ENCODE results near the gene NEDD8.
"Not testable (repeated sequence)": the region's sequence is repeated elsewhere in the genome, so short reads cannot be mapped to it uniquely, and the experiment has no call there.

NEDD8 gene

DNA sequence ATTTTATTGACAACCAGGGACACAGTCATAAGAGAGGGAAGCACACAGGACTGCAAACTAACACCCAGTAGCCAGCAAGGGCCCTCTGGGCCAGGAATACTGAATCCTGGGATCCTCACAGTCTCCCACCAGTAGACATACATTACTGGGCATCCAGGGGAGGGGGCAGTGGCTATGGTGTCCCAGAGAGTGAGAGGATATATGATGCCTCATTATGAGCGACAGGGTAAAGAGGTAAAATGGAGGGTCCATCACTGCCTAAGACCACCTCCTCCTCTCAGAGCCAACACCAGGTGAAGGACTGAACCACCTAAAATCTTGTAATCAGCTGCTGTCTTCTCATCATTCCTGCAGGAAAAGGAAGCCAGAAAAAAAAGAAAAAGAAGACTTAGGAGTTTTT lies 15.3 kb downstream of the NEDD8 start:
- DNase-seq, result not testable (repeated sequence)

DNA sequence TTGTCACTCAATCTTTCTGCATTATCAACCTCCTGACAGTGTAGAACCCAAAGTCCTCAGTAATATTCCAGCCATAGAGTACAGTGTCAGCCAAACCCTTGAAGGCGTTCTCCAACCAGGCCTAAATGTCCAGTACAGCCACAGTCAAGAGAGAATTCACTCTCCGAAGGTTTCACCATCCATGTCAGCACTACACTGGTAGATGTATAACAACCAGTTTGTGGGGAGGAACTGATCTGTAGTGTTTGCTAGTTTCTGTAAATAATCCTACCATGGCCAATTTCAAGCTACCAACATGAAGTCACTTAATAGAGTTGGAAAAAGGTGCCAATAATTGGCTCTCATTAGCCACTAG lies 15.8 kb downstream of the NEDD8 start:
- no peak for DNase-seq

DNA sequence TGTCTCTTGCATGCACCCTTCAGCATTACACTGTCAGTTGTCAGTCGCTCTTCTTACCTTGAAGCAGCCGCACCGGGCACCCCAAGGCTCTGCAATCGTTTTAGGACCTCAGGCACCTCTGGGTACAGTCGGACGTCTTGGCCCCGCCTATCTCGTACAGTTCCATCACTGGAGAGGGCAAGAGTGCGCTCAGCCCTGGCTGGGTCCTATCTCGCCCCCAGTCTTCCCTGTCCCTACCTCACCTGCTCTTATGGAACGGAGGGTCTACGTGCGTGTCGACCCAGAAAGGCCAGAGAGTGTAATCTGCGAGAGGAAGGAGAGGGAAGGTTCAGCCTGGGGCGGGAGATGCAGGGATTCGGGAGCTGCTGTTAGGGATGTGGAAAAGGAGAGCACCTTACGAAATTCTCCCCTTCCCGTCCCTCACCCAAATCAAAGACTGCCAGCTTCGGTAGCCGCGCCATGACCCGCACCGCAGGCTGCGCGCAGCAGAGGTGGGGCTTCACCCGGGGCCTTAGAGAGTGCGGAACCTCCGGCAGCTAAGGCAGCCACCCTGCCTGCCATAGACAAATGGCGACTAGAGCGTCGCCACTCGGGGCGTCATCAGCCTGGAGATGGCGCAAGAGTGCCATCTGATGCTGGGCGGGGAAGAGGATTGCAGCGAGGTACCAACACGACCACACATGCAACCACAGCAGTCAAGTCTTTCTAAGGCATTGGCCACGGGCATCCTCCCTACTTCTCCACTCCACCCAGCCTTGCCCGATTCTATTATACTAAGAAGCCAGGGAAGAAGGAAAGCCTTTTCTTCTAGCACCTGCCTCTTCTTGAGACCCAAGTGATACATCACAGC lies 16.4 kb downstream of the NEDD8 start, which contains the start of gene MDP1:
Gene MDP1 (minus strand): TSS at position 572 of the 850 bp plus-strand sequence. CDS start 111 bp downstream, at position 461.
- DNase-seq, result peak; percentile 91

DNA sequence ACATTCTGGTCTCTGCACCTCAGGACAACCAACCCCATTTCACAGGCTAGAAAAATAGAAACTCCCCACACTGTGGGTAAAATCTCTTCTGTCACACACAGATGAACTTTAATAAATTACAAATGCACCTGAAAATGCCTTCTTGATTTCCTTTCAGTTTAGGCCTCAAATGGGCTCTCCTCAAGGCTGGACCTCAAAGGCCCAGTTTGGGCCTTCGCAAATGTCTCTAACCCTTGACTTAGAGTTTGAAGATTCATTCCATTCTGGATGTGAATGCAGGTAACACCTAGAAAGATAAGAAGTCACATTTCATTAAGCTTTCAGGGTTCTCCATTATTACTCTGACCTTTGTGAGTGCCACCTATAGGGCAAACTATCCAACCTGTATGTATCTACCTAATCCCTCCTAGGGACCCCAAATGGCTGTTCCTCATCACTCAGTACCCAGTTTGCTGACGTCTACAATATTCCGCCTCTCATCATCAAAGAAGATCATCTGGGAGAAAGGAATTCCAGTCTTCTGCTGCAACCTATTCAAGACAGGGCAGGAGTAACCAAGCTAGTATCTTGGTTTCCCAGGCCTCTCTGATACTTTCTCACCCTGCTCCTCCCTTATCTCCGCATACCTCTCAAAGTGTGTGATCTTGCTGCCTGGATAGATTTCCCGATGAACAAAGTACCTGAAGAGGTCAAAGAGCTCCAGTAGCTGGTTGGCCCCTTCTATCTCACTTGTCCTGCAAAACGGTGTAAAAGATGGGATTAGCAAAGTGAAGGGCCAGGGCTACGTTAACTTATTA lies 18.1 kb downstream of the NEDD8 start:
- DNase-seq, result no peak

DNA sequence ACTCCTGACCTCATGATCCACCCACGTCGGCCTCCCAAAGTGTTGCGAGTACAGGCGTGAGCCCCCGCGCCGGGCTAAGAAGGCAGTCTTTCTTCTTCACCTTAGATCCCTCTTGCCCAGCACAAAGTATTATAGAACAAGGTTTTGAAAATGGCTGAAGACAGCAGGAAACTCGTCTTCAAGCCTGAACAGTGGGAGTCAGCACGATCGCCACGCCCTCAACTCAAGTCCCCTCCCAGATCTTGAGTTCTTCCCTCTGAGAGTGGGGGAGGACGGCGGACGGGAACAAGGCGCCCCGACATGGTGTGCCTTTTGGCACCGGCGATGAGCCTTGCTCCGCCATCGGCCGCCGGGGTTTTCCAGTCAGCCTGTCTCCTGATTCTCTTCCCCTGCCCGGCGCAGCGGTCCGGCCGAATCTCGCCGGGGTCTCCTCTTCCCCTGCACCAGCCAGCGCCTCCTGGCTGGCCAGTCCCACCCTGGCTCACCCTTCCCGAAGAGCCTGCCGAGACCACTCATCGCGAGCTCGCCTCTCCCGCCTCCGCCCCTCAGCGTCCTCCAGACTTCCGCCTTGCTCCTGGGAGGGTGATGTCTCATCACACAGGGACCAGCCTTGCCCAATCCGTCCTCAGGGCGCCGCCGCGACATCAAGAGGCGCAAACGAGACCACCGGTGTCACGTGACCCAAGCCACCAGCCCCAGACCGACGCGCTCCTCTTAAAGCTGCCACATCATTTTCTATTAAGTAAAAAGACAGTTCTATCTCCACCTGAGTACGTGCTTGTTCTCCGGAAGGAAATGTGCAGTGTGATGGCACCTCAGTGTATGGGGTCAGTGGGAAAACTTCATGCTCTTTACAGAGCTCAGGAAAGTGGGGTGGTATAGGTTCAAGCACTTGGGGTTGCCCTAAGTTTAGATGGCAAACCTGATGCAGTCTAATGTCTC lies 19.0 kb downstream of the NEDD8 start, which contains the start of gene CHMP4A:
Gene CHMP4A (minus strand): TSS at position 565 of the 942 bp plus-strand sequence. CDS start 49 bp downstream, at position 516.
- peak; percentile 96 for DNase-seq

DNA sequence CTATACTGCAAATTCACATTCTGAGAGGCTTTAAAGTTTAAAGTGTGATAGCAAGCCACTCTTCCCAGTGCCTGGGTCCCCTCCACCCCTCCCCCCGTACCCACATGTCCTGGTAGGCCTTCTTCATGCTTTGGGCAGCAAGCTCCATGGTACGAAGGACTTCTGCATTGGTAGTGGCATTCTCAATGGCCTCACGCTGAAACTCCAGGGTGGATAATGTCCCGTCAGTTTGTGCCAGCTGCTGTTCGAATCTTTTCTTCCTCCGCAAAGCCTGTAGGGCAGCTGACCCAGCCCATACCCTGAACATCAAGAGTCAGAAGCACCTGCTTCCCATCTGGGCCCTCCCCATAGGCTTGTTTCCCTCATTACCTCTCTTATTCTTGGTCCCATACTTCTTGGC lies 20.9 kb downstream of the NEDD8 start:
- DNase-seq, result no peak

DNA sequence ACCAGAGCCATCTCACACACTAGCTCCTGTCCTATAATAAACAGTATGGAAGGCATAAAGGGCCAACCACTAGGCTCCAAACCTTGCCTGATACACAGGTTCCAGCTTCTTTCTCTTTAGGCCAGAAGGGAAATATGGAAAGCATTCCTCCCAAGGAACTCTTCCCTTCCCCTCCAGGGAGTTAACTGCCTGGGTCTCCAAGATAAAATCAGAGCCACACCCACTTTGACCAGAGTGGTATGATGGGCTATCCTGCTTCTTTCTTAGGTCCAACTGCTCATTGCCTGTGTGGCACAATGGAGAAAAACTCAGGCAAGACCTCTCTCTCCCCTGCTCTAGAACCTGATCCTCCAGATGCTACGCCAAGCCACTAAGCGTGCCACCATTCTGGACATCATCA lies 24.5 kb downstream of the NEDD8 start:
- no peak for DNase-seq

DNA sequence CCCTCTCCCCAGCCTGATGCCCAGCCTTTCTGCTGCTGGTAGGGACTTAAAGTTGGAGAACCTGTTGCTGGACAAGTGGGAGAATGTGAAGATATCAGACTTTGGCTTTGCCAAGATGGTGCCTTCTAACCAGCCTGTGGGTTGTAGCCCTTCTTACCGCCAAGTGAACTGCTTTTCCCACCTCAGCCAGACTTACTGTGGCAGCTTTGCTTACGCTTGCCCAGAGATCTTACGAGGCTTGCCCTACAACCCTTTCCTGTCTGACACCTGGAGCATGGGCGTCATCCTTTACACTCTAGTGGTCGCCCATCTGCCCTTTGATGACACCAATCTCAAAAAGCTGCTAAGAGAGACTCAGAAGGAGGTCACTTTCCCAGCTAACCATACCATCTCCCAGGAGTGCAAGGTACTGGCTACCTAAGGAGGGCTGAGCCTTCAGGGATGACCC lies 25.0 kb downstream of the NEDD8 start:
- DNase-seq, result no peak

DNA sequence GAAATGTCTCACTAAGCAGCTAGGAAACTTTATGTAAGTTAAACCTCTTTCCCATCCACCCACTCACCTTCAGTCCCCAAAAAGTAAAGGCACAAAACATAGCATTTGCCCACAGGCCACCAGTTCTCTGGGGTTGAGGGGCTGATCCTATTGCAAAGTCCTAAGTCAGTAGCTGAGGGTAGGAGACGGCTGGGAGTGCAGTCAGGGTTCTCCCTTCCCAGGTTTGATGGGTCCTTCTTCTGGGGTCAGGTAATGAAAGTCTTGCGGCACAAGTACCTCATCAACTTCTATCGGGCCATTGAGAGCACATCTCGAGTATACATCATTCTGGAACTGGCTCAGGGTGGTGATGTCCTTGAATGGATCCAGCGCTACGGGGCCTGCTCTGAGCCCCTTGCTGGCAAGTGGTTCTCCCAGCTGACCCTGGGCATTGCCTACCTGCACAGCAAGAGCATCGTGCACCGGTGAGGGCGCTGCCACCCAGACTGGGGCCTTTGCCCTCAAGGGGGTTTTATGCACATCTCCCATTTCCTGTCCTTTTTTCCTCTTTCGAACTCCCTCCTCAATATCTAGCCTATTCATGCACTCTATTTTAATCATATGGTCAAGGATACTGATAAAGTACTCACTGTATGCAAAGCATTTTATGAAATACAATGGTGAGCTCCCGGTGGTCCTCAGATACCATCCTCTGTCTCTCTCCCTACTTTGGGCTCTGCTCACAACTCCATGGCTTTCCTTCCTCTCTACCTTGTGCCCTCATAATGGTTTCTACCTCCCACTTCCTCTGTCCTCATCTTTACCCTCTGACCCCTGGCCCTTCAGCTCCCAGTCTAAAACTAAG lies 25.7 kb downstream of the NEDD8 start:
- no peak for DNase-seq

DNA sequence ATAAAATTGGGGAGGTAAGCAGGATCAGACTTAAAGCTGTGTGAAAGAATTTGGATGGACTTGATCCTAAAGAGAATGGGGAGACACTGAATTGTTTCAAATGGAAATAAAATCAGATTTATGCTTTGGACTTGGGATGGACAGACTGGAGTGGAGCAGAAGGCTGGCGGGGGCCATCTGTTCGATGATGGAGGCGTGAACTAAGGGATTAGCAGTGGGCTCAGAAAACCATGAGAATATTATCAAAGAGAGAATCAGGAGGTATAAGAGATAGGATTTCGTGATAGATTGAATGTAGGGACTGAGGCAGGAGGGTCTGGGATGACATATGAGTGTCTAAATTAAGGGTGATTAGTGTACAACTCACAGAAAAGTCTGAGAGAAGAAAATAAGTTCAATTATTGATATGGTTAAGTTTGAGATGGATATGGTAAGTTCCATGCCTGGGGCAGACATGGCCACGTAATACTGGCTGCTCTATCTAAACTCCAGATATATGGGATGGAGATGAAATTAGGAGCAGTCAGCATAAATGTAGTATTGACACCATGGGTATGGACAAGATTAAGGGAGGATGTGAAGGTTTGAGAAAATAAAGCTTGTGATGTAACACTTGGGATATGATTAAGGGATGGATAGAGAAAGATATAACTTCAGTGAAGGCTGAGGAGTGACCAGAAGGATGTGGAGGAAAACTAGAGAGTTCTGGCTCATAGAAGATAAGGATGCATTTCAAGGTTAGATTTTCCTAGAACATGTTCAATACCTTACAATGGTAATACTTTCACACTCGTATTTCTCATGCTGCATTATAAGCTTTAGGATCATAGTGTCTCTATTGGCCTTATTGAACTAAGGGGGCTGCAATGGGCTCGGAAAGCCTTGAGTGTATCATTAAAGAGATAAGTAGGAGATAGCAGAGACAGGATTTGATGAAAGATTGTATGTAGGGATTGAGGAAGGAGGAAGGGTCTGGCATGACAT lies 27.7 kb downstream of the NEDD8 start:
- no peak for DNase-seq

DNA sequence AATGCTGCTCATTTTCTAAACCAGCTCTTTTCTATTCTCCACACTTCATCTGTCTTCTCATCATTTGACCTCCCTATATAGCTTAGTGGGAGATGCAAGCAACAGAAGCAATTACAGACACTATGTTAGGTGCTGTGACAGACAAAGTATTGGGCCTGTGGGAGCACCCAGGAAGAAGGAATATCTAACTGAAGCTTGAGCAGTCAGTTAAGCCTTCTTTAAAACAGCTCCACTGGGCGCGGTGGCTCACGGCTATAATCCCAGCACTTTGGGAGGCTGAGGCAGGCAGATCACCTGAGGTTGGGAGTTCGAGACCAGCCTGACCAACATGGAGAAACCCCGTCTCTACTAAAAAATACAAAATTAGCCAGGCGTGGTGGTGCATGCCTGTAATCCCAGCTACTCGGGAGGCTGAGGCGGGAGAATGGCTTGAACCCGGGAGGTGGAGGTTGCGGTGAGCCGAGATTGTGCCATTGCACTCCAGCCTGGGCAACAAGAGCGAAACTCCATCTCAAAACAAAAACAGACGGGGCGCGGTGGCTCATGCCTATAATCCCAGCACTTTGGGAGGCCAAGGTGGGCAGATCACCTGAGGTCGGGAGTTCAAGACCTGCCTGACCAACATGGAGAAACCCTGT lies 28.8 kb downstream of the NEDD8 start:
- not testable (repeated sequence) for DNase-seq

DNA sequence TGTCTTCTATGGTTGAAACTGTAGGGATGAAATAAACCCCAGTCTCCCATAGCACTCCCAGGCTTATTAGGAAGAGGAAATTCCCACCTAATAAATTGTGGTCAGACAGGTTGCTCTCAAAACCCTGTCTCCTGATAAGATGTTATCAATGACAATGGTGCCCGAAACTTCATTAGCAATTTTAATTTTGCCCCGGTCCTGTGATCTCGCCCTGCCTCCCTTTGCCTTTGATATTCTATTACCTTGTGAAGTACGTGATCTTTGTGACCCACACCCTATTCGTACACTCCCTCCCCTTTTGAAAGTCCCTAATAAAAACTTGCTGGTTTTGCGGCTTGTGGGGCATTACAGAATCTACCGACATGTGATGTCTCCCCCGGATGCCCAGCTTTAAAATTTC lies 29.6 kb downstream of the NEDD8 start:
- not testable (repeated sequence) for DNase-seq

DNA sequence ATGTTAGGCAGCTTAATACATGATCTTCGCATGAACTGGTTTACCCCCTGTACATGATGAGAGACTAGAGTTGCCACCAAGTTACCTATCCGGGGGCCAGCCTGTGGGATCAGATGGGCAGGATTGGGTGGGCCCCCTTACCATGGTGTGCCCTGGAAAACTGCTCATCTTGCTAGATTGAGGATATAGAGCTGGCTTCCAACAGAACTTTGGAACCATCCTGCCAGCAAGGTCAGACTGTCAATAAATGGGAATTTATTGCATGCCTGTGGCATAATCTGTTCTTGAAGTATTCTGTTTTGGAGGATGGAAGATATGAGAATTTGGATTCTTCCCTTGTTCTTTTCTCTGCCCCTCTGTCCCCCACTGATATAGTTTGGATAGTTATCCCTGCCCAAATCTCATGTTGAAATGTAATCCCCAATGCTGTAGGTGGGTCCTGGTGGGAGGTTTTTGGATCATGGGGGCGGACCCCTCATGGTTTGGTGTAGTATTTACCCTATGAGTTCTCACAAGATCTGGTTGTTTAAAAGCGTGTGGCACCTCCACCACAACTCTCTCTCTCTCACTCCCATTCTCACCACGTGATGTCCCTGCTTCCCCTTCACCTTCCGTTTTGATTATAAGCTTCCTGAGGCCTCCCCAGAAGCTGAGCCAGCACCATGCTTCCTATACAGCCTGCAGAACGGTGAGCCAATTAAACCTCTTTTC lies 33.2 kb downstream of the NEDD8 start:
- no peak for DNase-seq

DNA sequence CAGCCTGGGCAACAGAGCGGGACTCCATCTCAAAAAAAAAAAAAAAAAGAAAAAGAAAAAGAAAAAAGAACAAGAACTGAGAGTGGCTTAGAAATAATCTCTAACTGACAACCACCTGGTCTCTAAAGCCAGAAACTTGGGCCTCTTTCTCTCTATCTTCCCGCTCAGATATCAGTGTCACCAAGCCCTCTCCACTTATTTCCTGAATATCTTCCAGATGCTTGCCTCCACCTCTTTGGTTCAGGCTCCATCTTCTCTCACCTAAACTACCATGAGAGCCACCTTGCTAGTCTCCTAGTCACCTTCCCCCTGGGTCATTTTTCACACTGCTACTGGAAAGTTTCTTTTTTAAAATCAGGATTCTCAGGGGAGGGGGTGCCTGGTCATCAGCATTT lies 35.1 kb downstream of the NEDD8 start:
- no peak for DNase-seq

DNA sequence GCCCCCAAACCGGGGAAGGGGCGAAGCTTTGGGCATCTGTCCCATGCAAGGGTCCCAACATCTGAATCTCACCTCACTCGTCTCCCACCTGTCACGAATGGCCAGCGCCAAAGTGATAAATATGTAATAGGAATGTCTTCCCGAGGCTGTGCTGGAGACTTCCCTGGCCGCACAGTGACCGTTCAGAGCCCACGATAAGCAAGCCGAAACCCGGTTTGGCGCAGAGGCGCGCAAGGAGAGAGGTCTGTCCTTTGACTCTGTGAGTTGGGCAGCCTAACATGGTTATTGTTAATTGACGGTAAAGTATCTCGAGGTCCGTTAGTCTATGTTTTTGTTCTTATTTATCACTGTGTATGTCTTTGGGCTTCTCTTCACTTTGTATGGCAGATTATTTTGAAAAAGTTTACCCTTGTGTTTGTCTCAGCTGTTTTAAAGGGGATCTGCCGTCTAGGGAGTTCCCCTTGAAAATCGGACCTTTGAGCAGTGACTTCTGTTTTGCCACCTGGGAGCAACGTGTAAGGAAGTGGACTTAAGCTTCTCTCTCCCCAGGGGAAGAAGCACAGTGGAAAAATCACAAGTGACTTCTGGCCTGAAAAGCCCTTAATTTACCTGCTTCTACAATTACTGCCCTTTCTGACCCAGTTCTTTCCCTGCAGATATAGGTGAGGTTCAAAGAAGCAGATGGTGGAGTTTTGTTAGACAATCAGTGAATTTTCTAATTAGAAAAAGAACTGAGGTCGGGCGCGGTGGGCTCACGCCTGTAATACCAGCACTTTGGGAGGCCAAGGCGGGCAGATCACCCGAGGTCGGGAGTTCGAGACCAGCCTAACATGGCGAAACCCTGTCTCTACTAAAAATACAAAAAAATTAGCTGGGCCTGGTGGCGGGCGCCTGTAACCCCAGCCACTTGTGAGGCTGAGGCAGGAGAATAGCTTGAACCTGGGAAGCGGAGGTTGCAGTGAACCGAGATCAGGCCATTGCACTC lies 35.8 kb downstream of the NEDD8 start:
- no peak for DNase-seq

DNA sequence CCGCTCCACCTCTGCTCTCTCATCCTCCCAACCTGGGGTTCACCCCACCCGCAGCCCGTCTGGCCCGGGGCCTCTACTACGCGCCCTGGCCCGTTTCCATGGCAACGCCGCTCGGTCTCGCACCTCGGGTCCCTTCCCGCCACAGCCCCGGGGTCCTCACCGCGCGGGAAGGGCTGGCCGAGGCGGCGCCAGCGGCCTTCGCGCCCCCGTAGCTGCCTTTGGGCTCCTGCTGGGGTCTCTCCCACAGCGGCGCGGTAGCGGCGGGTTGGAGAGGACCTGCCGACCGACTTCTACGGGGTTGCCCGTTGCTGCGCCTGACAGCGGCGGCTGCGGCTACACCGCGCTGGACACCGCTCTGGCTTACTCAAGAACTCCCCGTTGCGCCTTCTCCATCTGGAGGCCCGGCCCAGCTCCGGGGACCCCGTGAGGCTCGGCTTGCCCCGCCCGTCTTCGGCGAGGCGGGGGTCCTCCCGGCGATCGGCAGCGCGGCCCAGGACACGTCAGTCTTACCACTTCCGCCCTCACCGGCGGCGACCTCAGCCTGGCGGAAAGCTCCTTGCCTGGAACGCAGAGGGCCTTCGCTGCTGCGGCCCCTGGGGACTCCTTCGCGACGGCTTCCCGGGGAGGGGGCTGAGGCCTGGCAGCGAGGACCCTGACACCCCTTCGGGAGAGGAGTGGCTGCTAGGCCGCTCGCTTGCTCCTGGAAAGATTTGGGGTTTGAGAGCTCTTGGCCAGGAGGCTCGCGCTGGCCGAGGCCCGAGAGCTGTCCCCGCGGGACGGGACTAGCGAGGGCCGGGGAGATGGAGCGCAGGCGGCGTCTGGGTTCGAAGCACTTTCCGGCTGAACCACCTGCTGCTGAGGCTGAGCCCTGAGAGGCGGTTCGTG lies 36.7 kb downstream of the NEDD8 start, which contains the start of gene TM9SF1:
Gene TM9SF1 (minus strand): TSS at position 256 of the 885 bp plus-strand sequence. CDS start 422 bp downstream, outside the sequence.
- DNase-seq, result peak; percentile 61

DNA sequence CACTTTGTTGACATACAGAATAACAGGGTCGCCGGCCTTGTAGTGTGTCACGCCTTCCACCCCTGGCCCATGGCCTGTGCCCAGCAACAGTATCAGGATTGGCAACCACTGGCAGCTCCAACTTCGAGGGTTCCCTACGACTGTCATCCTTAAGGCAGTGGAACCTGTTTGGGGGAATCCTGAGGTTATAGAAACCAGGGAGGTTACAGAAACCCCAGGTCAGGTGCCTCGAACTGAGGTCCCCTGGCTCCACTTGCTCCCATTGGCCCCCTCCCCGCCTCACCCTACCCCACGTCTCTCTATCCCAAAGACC lies 37.3 kb downstream of the NEDD8 start:
- no peak for DNase-seq

All from NCI-H2029 (cell line).